Mucosa of descending colon (tissue), 3 donors: Measurements from ENCODE around the gene HECTD1. TPM values are rescaled to one million over a fixed set of nuclear protein-coding genes. Genes with fewer than 3 reads are reported as not detected.
"Not testable (repeated sequence)": the region's sequence is repeated elsewhere in the genome, so short reads cannot be mapped to it uniquely, and the experiment has no call there.

Source experiments
- ATAC-seq: fragments of 200-7000 bp; cut with Tn5 transposase; one replicate; pipeline ENCODE4 v1.9.1; 2020; ENCODE audit warnings: mild to moderate bottlenecking, moderate library complexity
- DNase-seq, 3 donors: peaks; one replicate each; pipeline ENCODE4 v3.0.0-alpha.2; 2020
- H3K36me3 ChIP-seq: fragments of 200-600 bp; one replicate; pipeline ENCODE4 v1.8.0; 2021; ENCODE audit warnings: low read depth, mild to moderate bottlenecking
- H3K4me1 ChIP-seq: fragments of 200-600 bp; one replicate; pipeline ENCODE4 v1.8.0; 2021; ENCODE audit warnings: low read depth, mild to moderate bottlenecking
- H3K4me3 ChIP-seq: fragments of 200-600 bp; one replicate; pipeline ENCODE4 v1.8.0; 2021; ENCODE audit warnings: mild to moderate bottlenecking
- H3K9me3 ChIP-seq: fragments of 200-600 bp; one replicate; pipeline ENCODE4 v1.8.0; 2021; ENCODE audit warnings: mild to moderate bottlenecking
- CTCF ChIP-seq: fragments of 200-600 bp; IDR thresholded peaks from one replicate; pipeline ENCODE4 v1.8.0; 2022; ENCODE audit warnings: antibody characterized with exemption, mild to moderate bottlenecking
- intact Hi-C, 2 donors: fragments of 100-400 bp; cut with DNase I in 1 of 2; cut with micrococcal nuclease in 1 of 2; formaldehyde crosslinking; loops; one replicate each; pipeline versions ENCODE4 v1.11.0 to v1.11.1; 2022; cut with DNase I, micrococcal nuclease
- total RNA-seq, 3 donors: library from RNA; stranded (reverse); fragmentation: NEBNext Ultra II Directional in 2 of 3; extraction: Animal tissue kit (Norgen Biotek cat#: 25700) in 2 of 3; gene quantifications; one replicate each; pipeline versions ENCODE4 v1.2.1 to v1.2.4, GENCODE V29; 2021 to 2023
- donor health status: DM: no; HTN: no; CAD: no; lungs with moderate emphysema.
- donor health status: DM: no; HTN: no; CAD: no.
- donor health status: DM: no; HTN: yes; CAD: no.

Gene HECTD1
- total RNA-seq, 3 donors from 2014 or later = 124 to 160 (median 140) TPM

GRCh38 chr14:31204593-31205534, 2.7 kb downstream of the HECTD1 start:
- DNase-seq (no peak), ATAC-seq (no peak)
- no peak for TF ChIP-seq CTCF
- intact Hi-C loops = no loop called here
- H3K9me3 ChIP-seq = no peaks in the 10 kb centered on the region
- H3K4me3 ChIP-seq = peak overlapping the region; percentile 0
- H3K36me3 ChIP-seq = peaks cover 3% of the 10 kb centered on the region
- peaks cover 14% of the 10 kb centered on the region for H3K4me1 ChIP-seq

GRCh38 chr14:31203899-31204592, 3.5 kb downstream of the HECTD1 start:
- peaks cover 14% of the 10 kb centered on the region for H3K4me1 ChIP-seq

GRCh38 chr14:31203414-31203742, 4.2 kb downstream of the HECTD1 start:
- intact Hi-C loops = no loop called here
- ATAC-seq = no peak

More at GRCh38 chr14:31203899-31204592, 3.5 kb downstream of the HECTD1 start:
- intact Hi-C loops, ATAC-seq, H3K36me3 ChIP-seq, DNase-seq, H3K4me3 ChIP-seq, H3K9me3 ChIP-seq: not testable (repeated sequence)

GRCh38 chr14:31201111-31201510, 6.5 kb downstream of the HECTD1 start:
- intact Hi-C loops = no loop called here
- no peak for TF ChIP-seq CTCF
- no peak for DNase-seq
- no peaks in the 10 kb centered on the region for H3K36me3 ChIP-seq
- peaks cover 13% of the 10 kb centered on the region for H3K4me1 ChIP-seq
- no peaks in the 10 kb centered on the region for H3K9me3 ChIP-seq
- no peak for ATAC-seq
- H3K4me3 ChIP-seq = no peak overlapping the region

More at GRCh38 chr14:31203414-31203742, 4.2 kb downstream of the HECTD1 start:
- DNase-seq = no peak
- H3K4me1 ChIP-seq = peaks cover 14% of the 10 kb centered on the region
- H3K4me3 ChIP-seq = no peak overlapping the region
- no peaks in the 10 kb centered on the region for H3K9me3 ChIP-seq
- no peak for TF ChIP-seq CTCF
- peaks cover 3% of the 10 kb centered on the region for H3K36me3 ChIP-seq

GRCh38 chr14:31200702-31200990, 6.9 kb downstream of the HECTD1 start:
- Histone ChIP-seq H3K4me1 (peaks cover 8% of the 10 kb centered on the region), H3K9me3 (no peaks in the 10 kb centered on the region), H3K36me3 (no peaks in the 10 kb centered on the region), H3K4me3 (no peak overlapping the region)
- intact Hi-C loops = no loop called here
- no peak for DNase-seq
- TF ChIP-seq CTCF = no peak
- no peak for ATAC-seq

GRCh38 chr14:31197671-31198070, 9.9 kb downstream of the HECTD1 start:
- peaks cover 6% of the 10 kb centered on the region for H3K4me1 ChIP-seq
- H3K4me3 ChIP-seq = no peak overlapping the region
- TF ChIP-seq CTCF = no peak
- DNase-seq = no peak
- intact Hi-C loops = no loop called here
- ATAC-seq = no peak
- H3K9me3 ChIP-seq = no peaks in the 10 kb centered on the region
- no peaks in the 10 kb centered on the region for H3K36me3 ChIP-seq
